Stimulated activated naive CD8-positive, alpha-beta T cell treated with anti-CD3 and anti-CD28 coated beads, Interleukin-15, Interleukin-2, amounts not matched to agents 100 U/mL and 50 U/mL, for 24 hours (primary cell): ENCODE measurements around the gene TEX44.
"Not testable (repeated sequence)": the region's sequence is repeated elsewhere in the genome, so short reads cannot be mapped to it uniquely, and the experiment has no call there.

Experiments used
- ATAC-seq: fragments of 150-1000 bp; cut with Tn5 transposase; one replicate; pipeline ENCODE4 v1.10.0; 2021
- DNase-seq: peaks from one replicate; pipeline ENCODE4 v3.0.0; 2021

The TEX44 gene

GRCh38 chr2:231571661-231572191, 20.9 kb upstream of the TEX44 start:
- no peak for DNase-seq
- ATAC-seq: no peak

- DNase-seq: no peak
- ATAC-seq: no peak
Measured at GRCh38 chr2:231573096-231573495, 19.6 kb upstream of the TEX44 start.

- ATAC-seq: no peak
Measured at GRCh38 chr2:231573698-231574421, 18.8 kb upstream of the TEX44 start.

GRCh38 chr2:231575612-231576256, 16.9 kb upstream of the TEX44 start:
- ATAC-seq (peak; percentile 9), DNase-seq (no peak)

More at GRCh38 chr2:231573698-231574421, 18.8 kb upstream of the TEX44 start:
- DNase-seq: no peak

- DNase-seq (no peak), ATAC-seq (no peak)
Measured at GRCh38 chr2:231576465-231576864, 16.2 kb upstream of the TEX44 start.

- not testable (repeated sequence) for DNase-seq, ATAC-seq
Measured at GRCh38 chr2:231578655-231579054, 14.0 kb upstream of the TEX44 start.

- DNase-seq: no peak
Measured at GRCh38 chr2:231579560-231579959, 13.1 kb upstream of the TEX44 start.

GRCh38 chr2:231581328-231581727, 11.3 kb upstream of the TEX44 start:
- ATAC-seq: no peak
- no peak for DNase-seq

More at GRCh38 chr2:231579560-231579959, 13.1 kb upstream of the TEX44 start:
- no peak for ATAC-seq

- no peak for DNase-seq
- ATAC-seq: no peak
Measured at GRCh38 chr2:231583982-231584381, 8.7 kb upstream of the TEX44 start.

- not testable (repeated sequence) for ATAC-seq, DNase-seq
Measured at GRCh38 chr2:231587744-231588143, 4.9 kb upstream of the TEX44 start.

- DNase-seq (no peak), ATAC-seq (no peak)
Measured at GRCh38 chr2:231589656-231590055, 3.0 kb upstream of the TEX44 start.

- ATAC-seq (no peak), DNase-seq (no peak)
Measured at GRCh38 chr2:231590614-231591013, 2.0 kb upstream of the TEX44 start.

GRCh38 chr2:231593666-231594065, 1.0 kb downstream of the TEX44 start:
- ATAC-seq (no peak), DNase-seq (no peak)

GRCh38 chr2:231597014-231597611, 4.4 kb downstream of the TEX44 start:
- DNase-seq (no peak), ATAC-seq (no peak)

- ATAC-seq: no peak
- DNase-seq: no peak
Measured at GRCh38 chr2:231597627-231598026, 5.0 kb downstream of the TEX44 start.

- DNase-seq: no peak
- ATAC-seq: no peak
Measured at GRCh38 chr2:231600619-231601355, 8.1 kb downstream of the TEX44 start.

- peak; percentile 62 for ATAC-seq
- peak; percentile 90 for DNase-seq
Measured at GRCh38 chr2:231601356-231602229, 8.9 kb downstream of the TEX44 start.

- ATAC-seq: no peak
- DNase-seq: no peak
Measured at GRCh38 chr2:231602859-231603467, 10.3 kb downstream of the TEX44 start.

- DNase-seq (peak; percentile 29), ATAC-seq (peak; percentile 1)
Measured at GRCh38 chr2:231604101-231604684, 11.5 kb downstream of the TEX44 start.
